GM12875 (cell line): ENCODE data around the gene ZNF574.

Source experiments
- H3K4me3 ChIP-seq: one replicate; pipeline ENCODE4 v1.5.1; 2011; ENCODE audit warnings: low read depth, low read length, control low read depth
- TF ChIP-seq, protein P1 (sequence below): IDR thresholded peaks from 2 replicates; pipeline ENCODE4 v1.5.1; 2011; ENCODE audit warnings: low read depth, mild to moderate bottlenecking, control low read depth, inconsistent platforms, low read length, moderate library complexity, borderline replicate concordance; ENCODE audit not compliant: insufficient read depth

ZNF574 gene

DNA sequence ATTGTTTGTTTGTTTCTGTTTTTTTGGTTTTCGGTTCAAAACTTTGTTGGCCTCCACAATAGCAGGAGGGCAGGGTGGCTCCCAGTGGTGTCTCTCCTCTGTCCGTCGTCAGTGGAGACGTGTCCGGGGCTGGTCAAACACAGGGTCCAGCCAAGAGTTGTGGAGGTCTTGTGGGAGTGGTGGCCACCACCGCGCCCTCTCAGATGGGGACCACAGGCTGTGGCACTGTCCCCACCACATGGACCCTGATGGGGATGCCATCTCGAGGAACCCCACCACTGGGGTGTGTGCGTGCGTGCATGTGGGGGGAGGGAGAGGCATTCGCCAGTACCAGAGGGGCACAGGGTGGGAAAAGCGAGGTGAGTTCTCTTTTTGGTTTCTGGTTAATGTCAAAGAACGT lies 13.8 kb downstream of the ZNF574 start:
- TF ChIP-seq, protein P1, sequence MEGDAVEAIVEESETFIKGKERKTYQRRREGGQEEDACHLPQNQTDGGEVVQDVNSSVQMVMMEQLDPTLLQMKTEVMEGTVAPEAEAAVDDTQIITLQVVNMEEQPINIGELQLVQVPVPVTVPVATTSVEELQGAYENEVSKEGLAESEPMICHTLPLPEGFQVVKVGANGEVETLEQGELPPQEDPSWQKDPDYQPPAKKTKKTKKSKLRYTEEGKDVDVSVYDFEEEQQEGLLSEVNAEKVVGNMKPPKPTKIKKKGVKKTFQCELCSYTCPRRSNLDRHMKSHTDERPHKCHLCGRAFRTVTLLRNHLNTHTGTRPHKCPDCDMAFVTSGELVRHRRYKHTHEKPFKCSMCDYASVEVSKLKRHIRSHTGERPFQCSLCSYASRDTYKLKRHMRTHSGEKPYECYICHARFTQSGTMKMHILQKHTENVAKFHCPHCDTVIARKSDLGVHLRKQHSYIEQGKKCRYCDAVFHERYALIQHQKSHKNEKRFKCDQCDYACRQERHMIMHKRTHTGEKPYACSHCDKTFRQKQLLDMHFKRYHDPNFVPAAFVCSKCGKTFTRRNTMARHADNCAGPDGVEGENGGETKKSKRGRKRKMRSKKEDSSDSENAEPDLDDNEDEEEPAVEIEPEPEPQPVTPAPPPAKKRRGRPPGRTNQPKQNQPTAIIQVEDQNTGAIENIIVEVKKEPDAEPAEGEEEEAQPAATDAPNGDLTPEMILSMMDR, result no peak
- H3K4me3 ChIP-seq, result no peak overlapping the region

DNA sequence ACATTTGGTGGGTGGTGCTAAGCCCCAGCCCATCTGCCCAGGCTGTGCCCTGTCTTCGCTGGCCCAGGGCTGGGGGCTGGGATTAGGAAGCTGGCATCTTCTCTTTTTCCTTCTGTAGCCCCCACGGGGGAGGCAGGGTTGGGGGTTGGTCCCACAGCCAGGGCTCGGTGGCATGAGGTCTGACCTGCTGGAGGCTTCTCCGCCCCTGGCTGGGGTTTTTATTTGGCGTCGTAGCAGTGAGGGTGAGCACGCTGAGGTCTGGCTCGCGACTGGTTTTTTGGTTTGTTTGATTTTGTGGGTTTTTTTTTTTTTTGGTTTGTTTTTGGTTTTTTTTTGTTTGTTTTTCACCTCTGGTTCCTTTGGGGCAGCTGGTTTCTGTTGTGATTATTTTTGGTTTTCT lies 14.7 kb downstream of the ZNF574 start:
- TF ChIP-seq, protein P1, result no peak
- H3K4me3 ChIP-seq, result no peak overlapping the region

DNA sequence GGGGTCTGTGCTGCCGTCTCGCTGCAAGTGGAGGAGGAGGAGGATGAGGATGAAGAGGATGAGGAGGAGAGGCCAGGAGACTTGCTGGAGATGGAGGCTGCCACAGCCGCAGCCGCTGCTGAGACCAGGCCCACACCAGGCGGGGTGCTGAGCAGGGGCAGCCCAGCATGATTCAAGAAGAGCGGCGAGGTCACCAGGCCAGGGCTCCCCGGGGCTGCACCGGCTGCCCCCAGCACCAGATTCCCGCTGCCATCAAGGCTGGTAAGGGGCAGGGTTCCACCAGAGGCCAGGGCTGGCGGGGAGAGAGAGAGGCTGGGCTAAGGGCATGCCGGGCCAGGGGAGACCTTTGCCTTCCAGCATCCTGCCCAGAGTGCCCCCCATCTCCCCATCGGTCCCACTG lies 15.3 kb downstream of the ZNF574 start:
- TF ChIP-seq, protein P1, result no peak
- H3K4me3 ChIP-seq, result no peak overlapping the region

DNA sequence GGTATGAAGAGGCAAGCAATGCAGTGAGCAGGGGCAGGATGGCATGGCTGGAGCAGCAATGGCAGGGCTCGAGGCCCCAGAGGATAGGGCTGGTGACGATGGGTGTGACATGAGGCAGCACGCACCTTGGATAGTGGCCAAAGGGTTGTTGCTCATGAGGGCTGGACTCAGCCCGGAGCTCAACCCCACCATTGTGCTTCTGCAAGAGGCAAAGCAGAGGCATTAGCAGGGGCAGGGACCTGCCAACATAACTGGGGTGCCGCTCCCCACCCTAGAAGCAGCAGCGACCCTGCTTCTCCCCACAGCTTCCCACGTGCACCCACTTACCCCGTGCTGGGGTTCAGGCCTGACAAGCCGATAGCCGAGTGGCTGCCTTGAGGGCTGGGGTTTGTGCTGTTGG lies 15.8 kb downstream of the ZNF574 start:
- TF ChIP-seq, protein P1, result no peak
- no peak overlapping the region for H3K4me3 ChIP-seq

DNA sequence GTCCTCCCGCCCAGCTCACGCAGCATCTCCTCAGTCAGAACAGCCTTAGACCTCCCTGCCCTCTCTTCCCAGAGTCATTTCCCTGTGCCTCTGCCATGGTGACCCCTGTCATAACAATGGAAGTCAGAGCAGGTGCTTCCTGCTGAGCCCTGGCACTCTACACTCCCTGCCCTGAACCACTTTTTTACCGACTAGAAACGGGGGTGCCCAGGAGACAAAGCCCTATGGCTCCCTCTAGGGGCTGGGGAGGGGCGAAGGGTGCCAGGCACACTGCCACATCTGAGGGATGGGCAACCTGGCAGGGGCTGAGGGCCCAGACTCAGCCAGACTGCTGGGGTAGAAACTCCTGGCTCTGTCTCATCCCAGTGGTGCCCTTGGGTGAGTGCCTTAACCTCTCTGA lies 16.4 kb downstream of the ZNF574 start:
- TF ChIP-seq, protein P1, result peak; percentile 61; the same call in 1 of the 2 replicates
- H3K4me3 ChIP-seq, result no peak overlapping the region

DNA sequence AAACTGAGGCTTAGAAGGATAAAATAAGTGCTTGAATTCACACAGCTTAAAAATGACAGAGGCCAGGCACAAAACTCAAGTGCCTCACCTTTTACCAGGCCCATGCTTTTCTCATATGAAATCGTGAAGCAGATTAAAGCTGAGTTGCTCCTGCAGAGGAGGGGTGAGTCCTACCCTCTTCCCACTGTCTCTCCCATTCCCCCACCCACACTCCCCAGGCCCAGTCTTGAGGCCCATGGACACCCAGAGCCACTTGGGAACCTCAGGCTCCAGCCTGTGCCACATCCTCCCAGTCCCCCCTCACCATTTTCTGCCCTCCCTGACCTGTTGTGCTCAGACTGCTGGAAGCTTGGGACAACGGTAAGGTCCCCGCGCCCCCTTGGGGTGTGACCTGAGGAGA lies 17.5 kb downstream of the ZNF574 start:
- no peak overlapping the region for H3K4me3 ChIP-seq
- TF ChIP-seq, protein P1, result no peak

DNA sequence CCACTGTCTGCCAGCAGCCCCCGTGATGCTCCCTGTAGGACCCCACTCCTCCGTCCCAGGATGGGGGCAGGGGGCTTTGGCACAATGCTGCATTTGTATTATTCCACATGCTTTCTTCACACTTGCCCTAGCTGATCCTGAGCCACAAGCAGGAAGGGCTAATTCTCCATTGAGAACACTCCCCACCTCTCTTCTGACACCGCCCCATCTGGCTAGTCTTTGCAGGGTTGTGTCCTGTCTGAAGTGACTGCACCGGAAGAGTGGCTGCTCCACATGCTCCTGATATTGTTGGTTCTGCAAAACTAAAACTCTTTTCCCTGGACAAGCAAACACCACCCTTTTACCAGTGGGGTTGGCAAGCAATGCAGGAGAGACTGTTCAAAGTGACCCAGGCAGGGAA lies 18.0 kb downstream of the ZNF574 start:
- no peak overlapping the region for H3K4me3 ChIP-seq
- TF ChIP-seq, protein P1, result no peak
